GM23338 (cell line): ENCODE data around the gene DLST.

Experiments used
- CREB1 ChIP-seq: fragments of 250-450 bp; sonication (Bioruptor Pico); IDR thresholded peaks from 2 replicates; pipeline ENCODE4 v1.5.0; 2020; ENCODE audit warnings: low read depth, mild to moderate bottlenecking, moderate library complexity
- EZH2 ChIP-seq: fragments of 200-600 bp; sonication (generic); IDR thresholded peaks from one replicate; pipeline ENCODE4 v1.8.0; 2017; ENCODE audit warnings: antibody characterized with exemption, mild to moderate bottlenecking, low read depth; ENCODE audit not compliant: unreplicated experiment
- EZH2phosphoT487 ChIP-seq: fragments of 200-600 bp; sonication (generic); IDR thresholded peaks from one replicate; pipeline ENCODE4 v1.8.1; 2018; ENCODE audit warnings: antibody characterized with exemption; ENCODE audit not compliant: unreplicated experiment
- JUNB ChIP-seq: IDR thresholded peaks from one replicate; pipeline ENCODE4 v1.6.1; 2016; ENCODE audit warnings: antibody characterized with exemption; ENCODE audit not compliant: unreplicated experiment
- NANOG ChIP-seq: IDR thresholded peaks from 2 replicates; pipeline ENCODE4 v1.6.1; 2016; ENCODE audit warnings: antibody characterized with exemption, borderline replicate concordance
- POLR2AphosphoS5 ChIP-seq: IDR thresholded peaks from 2 replicates; pipeline ENCODE4 v1.6.1; 2016; ENCODE audit warnings: antibody characterized with exemption, low read depth
- ZNF114 ChIP-seq: fragments of 250-450 bp; sonication (Bioruptor Pico); IDR thresholded peaks from 2 replicates; pipeline ENCODE4 v1.5.0; 2020; ENCODE audit warnings: mild to moderate bottlenecking, moderate library complexity
- ZNF331 ChIP-seq: fragments of 250-450 bp; sonication (Bioruptor Pico); IDR thresholded peaks from 2 replicates; pipeline ENCODE4 v1.5.0; 2020; ENCODE audit warnings: low read depth, mild to moderate bottlenecking, moderate library complexity
- TF ChIP-seq, protein P1 (sequence below), 2 experiments: fragments of 200-600 bp in 1 of 2; sonication (generic) in 1 of 2; conservative IDR thresholded peaks; 2 replicates each; pipeline versions ENCODE4 v1.5.1 to v1.6.1; 2016 to 2017; ENCODE audit warnings: antibody characterized with exemption in 2 of 2, low read depth in 2 of 2, mild to moderate bottlenecking in 2 of 2, moderate library complexity in 1 of 2
- TF ChIP-seq, protein P2 (sequence below): IDR thresholded peaks from one replicate; pipeline ENCODE4 v1.6.1; 2018; ENCODE audit warnings: antibody characterized with exemption; ENCODE audit not compliant: unreplicated experiment
- TF ChIP-seq, protein P3 (sequence below): IDR thresholded peaks from 2 replicates; pipeline ENCODE4 v1.6.1; 2016; ENCODE audit warnings: antibody characterized with exemption

DNA sequence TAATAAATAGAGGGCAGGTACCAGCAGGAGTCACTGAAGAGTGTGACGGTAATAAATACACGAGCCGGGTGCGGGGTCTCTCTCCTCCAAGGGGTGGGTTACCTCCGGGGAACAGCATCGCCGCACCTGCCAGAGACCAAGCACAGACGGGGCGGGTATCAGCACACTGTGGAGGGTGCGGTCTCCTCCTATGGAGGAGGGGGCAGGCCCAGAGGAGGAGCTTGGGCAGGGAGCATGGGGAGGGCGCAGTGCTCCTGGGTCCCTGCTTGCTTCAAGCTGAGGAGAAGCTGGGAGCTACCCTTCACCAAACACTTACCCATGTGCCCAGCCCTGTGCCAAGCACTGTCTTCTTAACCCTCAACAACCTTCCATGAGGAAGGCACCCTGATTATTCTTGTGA, 60.9 kb downstream of the DLST start:
- TF ChIP-seq POLR2AphosphoS5, result no peak
- TF ChIP-seq, protein P1, sequence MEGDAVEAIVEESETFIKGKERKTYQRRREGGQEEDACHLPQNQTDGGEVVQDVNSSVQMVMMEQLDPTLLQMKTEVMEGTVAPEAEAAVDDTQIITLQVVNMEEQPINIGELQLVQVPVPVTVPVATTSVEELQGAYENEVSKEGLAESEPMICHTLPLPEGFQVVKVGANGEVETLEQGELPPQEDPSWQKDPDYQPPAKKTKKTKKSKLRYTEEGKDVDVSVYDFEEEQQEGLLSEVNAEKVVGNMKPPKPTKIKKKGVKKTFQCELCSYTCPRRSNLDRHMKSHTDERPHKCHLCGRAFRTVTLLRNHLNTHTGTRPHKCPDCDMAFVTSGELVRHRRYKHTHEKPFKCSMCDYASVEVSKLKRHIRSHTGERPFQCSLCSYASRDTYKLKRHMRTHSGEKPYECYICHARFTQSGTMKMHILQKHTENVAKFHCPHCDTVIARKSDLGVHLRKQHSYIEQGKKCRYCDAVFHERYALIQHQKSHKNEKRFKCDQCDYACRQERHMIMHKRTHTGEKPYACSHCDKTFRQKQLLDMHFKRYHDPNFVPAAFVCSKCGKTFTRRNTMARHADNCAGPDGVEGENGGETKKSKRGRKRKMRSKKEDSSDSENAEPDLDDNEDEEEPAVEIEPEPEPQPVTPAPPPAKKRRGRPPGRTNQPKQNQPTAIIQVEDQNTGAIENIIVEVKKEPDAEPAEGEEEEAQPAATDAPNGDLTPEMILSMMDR (conservative IDR thresholded peaks at IDR 0.05; ENCODE audit: low read depth in 2 of 2), result no peak
- TF ChIP-seq, protein P2, sequence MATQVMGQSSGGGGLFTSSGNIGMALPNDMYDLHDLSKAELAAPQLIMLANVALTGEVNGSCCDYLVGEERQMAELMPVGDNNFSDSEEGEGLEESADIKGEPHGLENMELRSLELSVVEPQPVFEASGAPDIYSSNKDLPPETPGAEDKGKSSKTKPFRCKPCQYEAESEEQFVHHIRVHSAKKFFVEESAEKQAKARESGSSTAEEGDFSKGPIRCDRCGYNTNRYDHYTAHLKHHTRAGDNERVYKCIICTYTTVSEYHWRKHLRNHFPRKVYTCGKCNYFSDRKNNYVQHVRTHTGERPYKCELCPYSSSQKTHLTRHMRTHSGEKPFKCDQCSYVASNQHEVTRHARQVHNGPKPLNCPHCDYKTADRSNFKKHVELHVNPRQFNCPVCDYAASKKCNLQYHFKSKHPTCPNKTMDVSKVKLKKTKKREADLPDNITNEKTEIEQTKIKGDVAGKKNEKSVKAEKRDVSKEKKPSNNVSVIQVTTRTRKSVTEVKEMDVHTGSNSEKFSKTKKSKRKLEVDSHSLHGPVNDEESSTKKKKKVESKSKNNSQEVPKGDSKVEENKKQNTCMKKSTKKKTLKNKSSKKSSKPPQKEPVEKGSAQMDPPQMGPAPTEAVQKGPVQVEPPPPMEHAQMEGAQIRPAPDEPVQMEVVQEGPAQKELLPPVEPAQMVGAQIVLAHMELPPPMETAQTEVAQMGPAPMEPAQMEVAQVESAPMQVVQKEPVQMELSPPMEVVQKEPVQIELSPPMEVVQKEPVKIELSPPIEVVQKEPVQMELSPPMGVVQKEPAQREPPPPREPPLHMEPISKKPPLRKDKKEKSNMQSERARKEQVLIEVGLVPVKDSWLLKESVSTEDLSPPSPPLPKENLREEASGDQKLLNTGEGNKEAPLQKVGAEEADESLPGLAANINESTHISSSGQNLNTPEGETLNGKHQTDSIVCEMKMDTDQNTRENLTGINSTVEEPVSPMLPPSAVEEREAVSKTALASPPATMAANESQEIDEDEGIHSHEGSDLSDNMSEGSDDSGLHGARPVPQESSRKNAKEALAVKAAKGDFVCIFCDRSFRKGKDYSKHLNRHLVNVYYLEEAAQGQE, result no peak
- TF ChIP-seq EZH2phosphoT487, result no peak
- no peak for TF ChIP-seq EZH2
- TF ChIP-seq, protein P3, sequence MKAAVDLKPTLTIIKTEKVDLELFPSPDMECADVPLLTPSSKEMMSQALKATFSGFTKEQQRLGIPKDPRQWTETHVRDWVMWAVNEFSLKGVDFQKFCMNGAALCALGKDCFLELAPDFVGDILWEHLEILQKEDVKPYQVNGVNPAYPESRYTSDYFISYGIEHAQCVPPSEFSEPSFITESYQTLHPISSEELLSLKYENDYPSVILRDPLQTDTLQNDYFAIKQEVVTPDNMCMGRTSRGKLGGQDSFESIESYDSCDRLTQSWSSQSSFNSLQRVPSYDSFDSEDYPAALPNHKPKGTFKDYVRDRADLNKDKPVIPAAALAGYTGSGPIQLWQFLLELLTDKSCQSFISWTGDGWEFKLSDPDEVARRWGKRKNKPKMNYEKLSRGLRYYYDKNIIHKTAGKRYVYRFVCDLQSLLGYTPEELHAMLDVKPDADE, result no peak
- TF ChIP-seq CREB1 (CRISPR knock-in tag), result no peak
- TF ChIP-seq JUNB, result no peak
- TF ChIP-seq ZNF114 (CRISPR knock-in tag), result no peak
- no peak for TF ChIP-seq ZNF331
- no peak for TF ChIP-seq NANOG
